Endothelial cell of umbilical vein (primary cell): ENCODE results near the gene HECTD4. TPM values are rescaled to one million over a fixed set of nuclear protein-coding genes. Genes with fewer than 3 reads are reported as not detected.

Experiments used
- BruUV-seq: library from RNA; stranded (reverse); fragments of 400-500 nt; replicated peaks from 2 replicates; lab custom pipeline; 2021; lab: Mats Ljungman, UMichigan
- CTCF ChIA-PET: fragments of 300-600, 350-600 bp; sonication (Branson Sonifier 250); formaldehyde crosslinking; loops from one replicate; lab custom pipeline; 2021; ENCODE audit warnings: antibody characterized with exemption, inconsistent platforms; lab: Charles Lee
- POLR2A ChIA-PET: fragments of 300-600, 350-600 bp; sonication (Branson Sonifier 250); formaldehyde crosslinking; loops from one replicate; lab custom pipeline; 2021; ENCODE audit warnings: antibody characterized with exemption, inconsistent platforms; lab: Charles Lee
- DNase-seq: peaks from one replicate; pipeline ENCODE4 v3.0.0-alpha.2; 2011; ENCODE audit warnings: low read depth, low spot score
- FAIRE-seq: peaks from 2 replicates; lab custom pipeline; 2011; peaks lifted over from hg19 to GRCh38; lab: Jason Lieb, UNC
- H2AFZ ChIP-seq: 2 replicates; pipeline ENCODE4 v1.6.0; 2012; ENCODE audit warnings: low read depth, low read length, control low read depth, inconsistent platforms
- H3K27ac ChIP-seq: 2 replicates; pipeline ENCODE4 v1.5.1; 2011; ENCODE audit warnings: low read depth, mild to moderate bottlenecking, control low read depth, low read length, moderate library complexity; ENCODE audit not compliant: insufficient read depth
- H3K27me3 ChIP-seq, 2 experiments: 2 replicates each; pipeline versions ENCODE4 v1.6.0 to v1.6.1; 2011; ENCODE audit warnings: low read length in 2 of 2, mixed read lengths in 1 of 2; ENCODE audit not compliant: control insufficient read depth in 2 of 2, insufficient read depth in 2 of 2
- H3K36me3 ChIP-seq, 2 experiments: 2 replicates in 1 of 2; 3 replicates in 1 of 2; pipeline ENCODE4 v1.5.1; 2011; ENCODE audit warnings: low read length in 2 of 2, mild to moderate bottlenecking in 1 of 2, moderate library complexity in 1 of 2; ENCODE audit not compliant: control insufficient read depth in 2 of 2, insufficient read depth in 2 of 2; ENCODE audit errors: extremely low read depth in 1 of 2
- H3K4me1 ChIP-seq: 3 replicates; pipeline ENCODE4 v1.5.1; 2011; ENCODE audit warnings: mild to moderate bottlenecking, low read length; ENCODE audit not compliant: control insufficient read depth, insufficient read depth; ENCODE audit errors: extremely low read depth
- H3K4me2 ChIP-seq: 2 replicates; pipeline ENCODE4 v1.6.1; 2011; ENCODE audit warnings: low read length, control low read depth, mixed read lengths; ENCODE audit not compliant: insufficient read depth
- H3K4me3 ChIP-seq, 3 experiments: fragments of 200-600 bp in 1 of 3; sonication (generic), shearing (Covaris generic) in 1 of 3; replicated peaks in 1 of 3; 2 replicates each; pipeline ENCODE4 v1.5.1; 2011 to 2016; ENCODE audit warnings: control low read depth in 3 of 3, low read length in 3 of 3, mild to moderate bottlenecking in 2 of 3, inconsistent platforms in 1 of 3, low read depth in 1 of 3, moderate library complexity in 1 of 3; ENCODE audit not compliant: insufficient read depth in 1 of 3
- H3K79me2 ChIP-seq: 2 replicates; pipeline ENCODE4 v1.6.0; 2012; ENCODE audit warnings: low read length, inconsistent platforms; ENCODE audit not compliant: control insufficient read depth, insufficient read depth
- H3K9ac ChIP-seq: replicated peaks from 2 replicates; pipeline ENCODE3; 2011; ENCODE audit warnings: low read length, control low read depth; ENCODE audit not compliant: insufficient read depth; ENCODE audit errors: extremely low read depth
- H3K9me1 ChIP-seq: replicated peaks from 3 replicates; pipeline ENCODE4 v1.6.0; 2011; ENCODE audit warnings: mild to moderate bottlenecking, low read length; ENCODE audit not compliant: control insufficient read depth, insufficient read depth; ENCODE audit errors: extremely low read depth
- H3K9me3 ChIP-seq: replicated peaks from 2 replicates; pipeline ENCODE4 v1.5.1; 2012; ENCODE audit warnings: low read length, inconsistent platforms; ENCODE audit not compliant: control insufficient read depth, insufficient read depth
- H4K20me1 ChIP-seq: replicated peaks from 2 replicates; pipeline ENCODE3; 2011; ENCODE audit warnings: mild to moderate bottlenecking, low read length; ENCODE audit not compliant: control insufficient read depth, insufficient read depth; ENCODE audit errors: extremely low read depth
- FOS ChIP-seq: IDR thresholded peaks from 2 replicates; pipeline ENCODE4 v1.6.1; 2011; ENCODE audit warnings: mild to moderate bottlenecking, low read length, moderate library complexity, borderline replicate concordance; ENCODE audit not compliant: insufficient read depth
- JUN ChIP-seq: IDR thresholded peaks from 2 replicates; pipeline ENCODE4 v1.6.1; 2011; ENCODE audit warnings: borderline replicate concordance, low read depth; ENCODE audit not compliant: insufficient read length, insufficient read depth
- POLR2A ChIP-seq: IDR thresholded peaks from 2 replicates; pipeline ENCODE4 v1.6.1; 2012; ENCODE audit warnings: low read depth, mild to moderate bottlenecking, control low read depth, low read length
- POLR2AphosphoS5 ChIP-seq: IDR thresholded peaks from 2 replicates; pipeline ENCODE4 v1.6.1; 2012; ENCODE audit warnings: low read depth, mild to moderate bottlenecking, control low read depth, low read length, moderate library complexity; ENCODE audit not compliant: insufficient read depth
- dilution Hi-C: fragments of 300-500 bp; cut with MboI; formaldehyde crosslinking; loops from one replicate; pipeline ENCODE4 v1.15.0; 2019; ENCODE audit warnings: low sequenced_read_pairs; ENCODE audit not compliant: extremely low pct_ligation_motif_present
- intact Hi-C: fragments of 100-400 bp; cut with micrococcal nuclease; formaldehyde crosslinking; loops from one replicate; pipeline ENCODE4 v1.10.0; 2022
- polyA plus RNA-seq, 4 experiments: library from polyadenylated mRNA; depleted of rRNA in 3 of 4; stranded (reverse) in 3 of 4; unstranded in 1 of 4; fragments of >200 nt; gene quantifications; 2 replicates each; pipeline versions ENCODE4 v1.2.1 to v1.2.3, GENCODE V29; 2011 to 2012; ENCODE audit warnings: missing spikeins in 1 of 4
- total RNA-seq: library from RNA; stranded (reverse); gene quantifications from 2 replicates; pipeline ENCODE4 v1.2.3, GENCODE V29; 2021
- TF ChIP-seq, protein P1 (sequence below), 2 donors: IDR thresholded peaks; 1 replicate in 1 of 2; 2 replicates in 1 of 2; pipeline ENCODE4 v1.5.1; 2011; ENCODE audit warnings: low read length in 2 of 2, mild to moderate bottlenecking in 2 of 2, moderate library complexity in 2 of 2, control low read depth in 1 of 2, inconsistent platforms in 1 of 2, low read depth in 1 of 2; ENCODE audit not compliant: insufficient read depth in 1 of 2; ENCODE audit errors: extremely low read depth in 1 of 2

The HECTD4 gene
- total and polyA plus RNA-seq, 2 donors (not counting 3 experiments of a cell fraction or from before 2014, with no cell fraction given) = 9.7 to 47.7 TPM

DNA sequence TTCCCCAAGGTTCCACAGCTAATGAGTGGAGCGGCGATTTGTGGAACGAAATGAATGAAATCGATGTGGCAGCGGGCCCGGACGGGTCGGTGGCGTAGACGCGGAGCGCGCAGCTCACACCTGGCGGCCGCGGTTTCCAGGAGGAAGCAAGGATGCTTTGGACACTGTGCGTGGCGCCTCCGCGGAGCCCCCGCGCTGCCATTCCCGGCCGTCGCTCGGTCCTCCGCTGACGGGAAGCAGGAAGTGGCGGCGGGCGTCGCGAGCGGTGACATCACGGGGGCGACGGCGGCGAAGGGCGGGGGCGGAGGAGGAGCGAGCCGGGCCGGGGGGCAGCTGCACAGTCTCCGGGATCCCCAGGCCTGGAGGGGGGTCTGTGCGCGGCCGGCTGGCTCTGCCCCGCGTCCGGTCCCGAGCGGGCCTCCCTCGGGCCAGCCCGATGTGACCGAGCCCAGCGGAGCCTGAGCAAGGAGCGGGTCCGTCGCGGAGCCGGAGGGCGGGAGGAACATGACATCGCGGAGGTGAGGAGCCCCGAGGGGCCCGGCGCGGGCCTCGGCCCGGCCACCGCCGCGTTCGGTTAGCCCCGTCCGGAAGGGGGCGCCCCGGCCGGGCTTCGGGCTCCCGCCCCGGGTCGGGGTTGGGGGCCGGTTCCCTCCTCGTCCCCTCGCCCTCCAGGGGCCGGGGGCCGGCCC is 36.5 kb upstream of the HECTD4 start, which contains the start of gene PTPN11:
TSS of gene PTPN11 (plus strand) at position 340 of the 689 bp plus-strand sequence. CDS start at position 505, 165 bp downstream.
- Histone ChIP-seq H3K4me3 (peak within 1 kb of the TSS; percentile 47 to 98 (median 78)), H3K36me3 (no peaks in the 10 kb centered on the region), H3K9me1 (no peaks in the 10 kb centered on the region), H4K20me1 (peaks cover 10% of the 10 kb centered on the region), H3K27me3 (peaks cover 0 to 3% of the 10 kb centered on the region in 2 experiments), H2AFZ (peak within 1 kb of the TSS; percentile 45), H3K4me2 (peak within 1 kb of the TSS; percentile 98), H3K9me3 (no peaks in the 10 kb centered on the region), H3K79me2 (peaks cover 47% of the 10 kb centered on the region), H3K4me1 (peaks cover 21% of the 10 kb centered on the region), H3K9ac (peak within 1 kb of the TSS; percentile 98), H3K27ac (peak within 1 kb of the TSS; percentile 91)
- peak; percentile 89 for DNase-seq
- ChIA-PET POLR2A (no interaction called here), CTCF (no interaction called here)
- FAIRE-seq = peak; percentile 87
- BruUV-seq = no TSS peak
- dilution Hi-C loops = no loop called here
- intact Hi-C loops = loop anchor here (1.0 to 10.0 kb wide), 2 partner anchors 9 to 574 kb away; partner anchors contain the start of genes MAPKAPK5 and RPL6
- TF ChIP-seq JUN (no peak), POLR2A (peak; percentile 97), FOS (no peak), POLR2AphosphoS5 (peak; percentile 98)
- TF ChIP-seq, protein P1, sequence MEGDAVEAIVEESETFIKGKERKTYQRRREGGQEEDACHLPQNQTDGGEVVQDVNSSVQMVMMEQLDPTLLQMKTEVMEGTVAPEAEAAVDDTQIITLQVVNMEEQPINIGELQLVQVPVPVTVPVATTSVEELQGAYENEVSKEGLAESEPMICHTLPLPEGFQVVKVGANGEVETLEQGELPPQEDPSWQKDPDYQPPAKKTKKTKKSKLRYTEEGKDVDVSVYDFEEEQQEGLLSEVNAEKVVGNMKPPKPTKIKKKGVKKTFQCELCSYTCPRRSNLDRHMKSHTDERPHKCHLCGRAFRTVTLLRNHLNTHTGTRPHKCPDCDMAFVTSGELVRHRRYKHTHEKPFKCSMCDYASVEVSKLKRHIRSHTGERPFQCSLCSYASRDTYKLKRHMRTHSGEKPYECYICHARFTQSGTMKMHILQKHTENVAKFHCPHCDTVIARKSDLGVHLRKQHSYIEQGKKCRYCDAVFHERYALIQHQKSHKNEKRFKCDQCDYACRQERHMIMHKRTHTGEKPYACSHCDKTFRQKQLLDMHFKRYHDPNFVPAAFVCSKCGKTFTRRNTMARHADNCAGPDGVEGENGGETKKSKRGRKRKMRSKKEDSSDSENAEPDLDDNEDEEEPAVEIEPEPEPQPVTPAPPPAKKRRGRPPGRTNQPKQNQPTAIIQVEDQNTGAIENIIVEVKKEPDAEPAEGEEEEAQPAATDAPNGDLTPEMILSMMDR (IDR thresholded peaks at IDR 0.05; ENCODE audit: extremely low read depth in 1 of 2, insufficient read depth in 1 of 2, low read depth in 1 of 2, low read length in 2 of 2) = peak; percentile 38 to 46
